Astrocyte (in vitro differentiated cells and primary cell): ENCODE data around the gene C6orf62. TPM values are rescaled to one million over a fixed set of nuclear protein-coding genes. Genes with fewer than 3 reads are reported as not detected.

Experiments used
- DNase-seq: peaks from one replicate; pipeline ENCODE4 v3.0.0-alpha.2; 2010; ENCODE audit warnings: low read depth
- FAIRE-seq: peaks from 2 replicates; lab custom pipeline; 2011; peaks lifted over from hg19 to GRCh38; lab: Jason Lieb, UNC
- H2AFZ ChIP-seq: 2 replicates; pipeline ENCODE4 v1.6.0; 2012; ENCODE audit warnings: low read depth, low read length, inconsistent platforms
- H3K27ac ChIP-seq: 2 replicates; pipeline ENCODE4 v1.5.1; 2011; ENCODE audit warnings: low read depth, low read length, inconsistent platforms
- H3K27me3 ChIP-seq: 2 replicates; pipeline ENCODE4 v1.6.0; 2011; ENCODE audit warnings: low read length, inconsistent platforms; ENCODE audit not compliant: insufficient read depth
- H3K36me3 ChIP-seq: 2 replicates; pipeline ENCODE4 v1.5.1; 2011; ENCODE audit warnings: low read length, inconsistent platforms; ENCODE audit not compliant: insufficient read depth
- H3K4me1 ChIP-seq: 2 replicates; pipeline ENCODE4 v1.5.1; 2011; ENCODE audit warnings: low read length, inconsistent platforms; ENCODE audit not compliant: insufficient read depth
- H3K4me2 ChIP-seq: 2 replicates; pipeline ENCODE4 v1.6.0; 2012; ENCODE audit warnings: low read length, inconsistent platforms
- H3K4me3 ChIP-seq: 2 replicates; pipeline ENCODE4 v1.5.1; 2011; ENCODE audit warnings: low read depth, mild to moderate bottlenecking, low read length, inconsistent platforms; ENCODE audit not compliant: insufficient read depth
- H3K79me2 ChIP-seq: 2 replicates; pipeline ENCODE4 v1.6.0; 2012; ENCODE audit warnings: mild to moderate bottlenecking, low read length, inconsistent platforms; ENCODE audit not compliant: insufficient read depth
- H3K9ac ChIP-seq: 2 replicates; pipeline ENCODE4 v1.6.0; 2012; ENCODE audit warnings: mild to moderate bottlenecking, low read length, inconsistent platforms
- H3K9me3 ChIP-seq: 2 replicates; pipeline ENCODE4 v1.5.1; 2012; ENCODE audit warnings: low read depth, mild to moderate bottlenecking, low read length, inconsistent platforms; ENCODE audit not compliant: insufficient read depth
- H4K20me1 ChIP-seq: 2 replicates; pipeline ENCODE4 v1.6.0; 2012; ENCODE audit warnings: low read length, inconsistent platforms; ENCODE audit not compliant: insufficient read depth
- H3K27ac Mint-ChIP-seq: one replicate; pipeline ENCODE4 v1.8.0; 2021; ENCODE audit warnings: mild to moderate bottlenecking, mixed read lengths; ENCODE audit not compliant: unreplicated experiment
- H3K27me3 Mint-ChIP-seq: one replicate; pipeline ENCODE4 v1.8.0; 2021; ENCODE audit warnings: low read depth, mixed read lengths; ENCODE audit not compliant: unreplicated experiment
- H3K36me3 Mint-ChIP-seq: one replicate; pipeline ENCODE4 v1.8.0; 2021; ENCODE audit warnings: low read depth, mixed read lengths; ENCODE audit not compliant: unreplicated experiment
- H3K4me1 Mint-ChIP-seq: one replicate; pipeline ENCODE4 v1.8.0; 2021; ENCODE audit warnings: low read depth, mixed read lengths; ENCODE audit not compliant: unreplicated experiment
- H3K4me3 Mint-ChIP-seq: one replicate; pipeline ENCODE4 v1.8.0; 2021; ENCODE audit warnings: mild to moderate bottlenecking, moderate library complexity, mixed read lengths; ENCODE audit not compliant: unreplicated experiment
- H3K9me3 Mint-ChIP-seq: one replicate; pipeline ENCODE4 v1.8.0; 2021; ENCODE audit warnings: mild to moderate bottlenecking, mixed read lengths; ENCODE audit not compliant: unreplicated experiment
- CTCF ChIP-seq: IDR thresholded peaks from 2 replicates; pipeline ENCODE4 v1.5.1; 2011; ENCODE audit warnings: low read depth, mild to moderate bottlenecking, inconsistent platforms, low read length, moderate library complexity; ENCODE audit not compliant: insufficient read depth
- EZH2 ChIP-seq: IDR thresholded peaks from 2 replicates; pipeline ENCODE4 v1.6.1; 2012; ENCODE audit warnings: mild to moderate bottlenecking, low read length, inconsistent platforms; ENCODE audit not compliant: insufficient read depth
- total RNA-seq: library from RNA; stranded (reverse); gene quantifications from 2 replicates; pipeline ENCODE4 v1.2.1, GENCODE V29; 2021

C6orf62 gene
- total RNA-seq, 1 donor from 2014 or later: 162 TPM

GRCh38 chr6:24658573-24659560 is 60.1 kb downstream of the C6orf62 start:
- peaks cover 11% of the 10 kb centered on the region for H3K36me3 ChIP-seq
- DNase-seq (no peak), FAIRE-seq (no peak)
- H3K9me3 Mint-ChIP-seq: no peaks in the 10 kb centered on the region
- no peak for TF ChIP-seq EZH2
- TF ChIP-seq CTCF: no peak
- H3K27me3 ChIP-seq: no peaks in the 10 kb centered on the region
- no peak overlapping the region for H3K9ac ChIP-seq
- H3K4me3 ChIP-seq: no peak overlapping the region
- no peak overlapping the region for H3K4me3 Mint-ChIP-seq
- H3K27ac ChIP-seq: no peak overlapping the region
- H3K4me1 Mint-ChIP-seq: no peaks in the 10 kb centered on the region
- no peaks in the 10 kb centered on the region for H3K4me1 ChIP-seq
- H3K9me3 ChIP-seq: no peaks in the 10 kb centered on the region
- no peak overlapping the region for H3K4me2 ChIP-seq
- no peaks in the 10 kb centered on the region for H3K27me3 Mint-ChIP-seq
- peaks cover 18% of the 10 kb centered on the region for H3K36me3 Mint-ChIP-seq
- peaks cover 21% of the 10 kb centered on the region for H3K79me2 ChIP-seq
- no peak overlapping the region for H3K27ac Mint-ChIP-seq
- no peak overlapping the region for H2AFZ ChIP-seq
- H4K20me1 ChIP-seq: peaks cover 9% of the 10 kb centered on the region

GRCh38 chr6:24655215-24655614 is 63.7 kb downstream of the C6orf62 start:
- no peaks in the 10 kb centered on the region for H3K9me3 ChIP-seq
- no peak overlapping the region for H2AFZ ChIP-seq
- FAIRE-seq: no peak
- H3K27me3 ChIP-seq: no peaks in the 10 kb centered on the region
- no peaks in the 10 kb centered on the region for H3K4me1 ChIP-seq
- H4K20me1 ChIP-seq: peaks cover 12% of the 10 kb centered on the region
- no peak overlapping the region for H3K27ac ChIP-seq
- no peak overlapping the region for H3K4me2 ChIP-seq
- H3K9ac ChIP-seq: no peak overlapping the region
- H3K4me3 ChIP-seq: no peak overlapping the region
- H3K27ac Mint-ChIP-seq: no peak overlapping the region
- DNase-seq: no peak
- H3K9me3 Mint-ChIP-seq: no peaks in the 10 kb centered on the region
- no peak for TF ChIP-seq EZH2
- TF ChIP-seq CTCF: no peak
- no peak overlapping the region for H3K4me3 Mint-ChIP-seq
- peaks cover 8% of the 10 kb centered on the region for H3K79me2 ChIP-seq
- no peaks in the 10 kb centered on the region for H3K27me3 Mint-ChIP-seq
- peaks cover 21% of the 10 kb centered on the region for H3K36me3 ChIP-seq
- peaks cover 6% of the 10 kb centered on the region for H3K36me3 Mint-ChIP-seq
- no peaks in the 10 kb centered on the region for H3K4me1 Mint-ChIP-seq

Other genes starting within 250 kb of the C6orf62 start
- 0.60 and 0.75 TPM in 2 replicates for gene GPLD1, start 229.6 kb downstream of the C6orf62 start, total RNA-seq
- 3.7 and 5.0 TPM in 2 replicates for gene ALDH5A1, start 224.2 kb downstream of the C6orf62 start, total RNA-seq
- 0.05 and 0.10 TPM in 2 replicates for gene KIAA0319, start 73.0 kb downstream of the C6orf62 start, total RNA-seq
- 27.2 and 27.3 TPM in 2 replicates for gene TDP2, start 52.3 kb downstream of the C6orf62 start, total RNA-seq
- 33.3 and 35.9 TPM in 2 replicates for gene ACOT13, start 52.1 kb downstream of the C6orf62 start, total RNA-seq
- 13.0 and 16.4 TPM in 2 replicates for gene GMNN, start 55.8 kb upstream of the C6orf62 start, total RNA-seq
- not detected in 2 replicates for gene ARMH2, start 79.8 kb upstream of the C6orf62 start, total RNA-seq
- 0.29 and 0.95 TPM in 2 replicates for gene RIPOR2, start 216.8 kb upstream of the C6orf62 start, total RNA-seq